Uterus (tissue), 4 donors: ENCODE results near the gene MED12. TPM values are rescaled to one million over a fixed set of nuclear protein-coding genes. Genes with fewer than 3 reads are reported as not detected.
"Not testable (repeated sequence)": the region's sequence is repeated elsewhere in the genome, so short reads cannot be mapped to it uniquely, and the experiment has no call there.

Experiments used
- DNase-seq, 2 donors: peaks; one replicate each; pipeline ENCODE4 v3.0.0-alpha.2; 2019 to 2020
- H3K27ac ChIP-seq, 2 donors: fragments of 200-600 bp; sonication (generic); 1 replicate in 1 of 2; 2 replicates in 1 of 2; pipeline ENCODE4 v1.5.1; 2016 to 2018
- H3K27me3 ChIP-seq, 2 donors: fragments of 200-600 bp; sonication (generic); one replicate each; pipeline ENCODE4 v1.5.1; 2018 to 2019; ENCODE audit warnings: control low read depth in 1 of 2
- H3K36me3 ChIP-seq, 2 donors: fragments of 200-600 bp; sonication (generic); one replicate each; pipeline ENCODE4 v1.5.1; 2019; ENCODE audit warnings: control low read depth in 1 of 2
- H3K4me1 ChIP-seq, 2 donors: fragments of 200-600 bp; sonication (generic); one replicate each; pipeline ENCODE4 v1.5.1; 2018 to 2019; ENCODE audit warnings: control low read depth in 1 of 2
- H3K4me3 ChIP-seq, 2 donors: fragments of 200-600 bp; sonication (generic); 1 replicate in 1 of 2; 2 replicates in 1 of 2; pipeline ENCODE4 v1.5.1; 2018 to 2019; ENCODE audit warnings: mild to moderate bottlenecking in 1 of 2
- H3K9me3 ChIP-seq, 2 donors: fragments of 200-600 bp; sonication (generic); one replicate each; pipeline ENCODE4 v1.5.1; 2019; ENCODE audit warnings: control low read depth in 1 of 2
- POLR2A ChIP-seq, 2 donors: fragments of 450-650 bp; IDR thresholded peaks; one replicate each; pipeline ENCODE4 v1.6.1; 2016; ENCODE audit warnings: antibody characterized with exemption in 2 of 2, mild to moderate bottlenecking in 1 of 2, moderate library complexity in 1 of 2
- intact Hi-C: fragments of 100-400 bp; cut with DNase I; formaldehyde crosslinking; loops from one replicate; pipeline ENCODE4 v1.15.1; 2023; ENCODE audit warnings: low total_unique reads
- total RNA-seq, 4 donors: library from RNA; depleted of rRNA in 3 of 4; stranded (reverse); fragments of >200 nt in 3 of 4; gene quantifications; one replicate each; pipeline versions ENCODE4 v1.1.0 to v1.2.4, GENCODE V29; 2014 to 2023
- TF ChIP-seq, protein P1 (sequence below), 4 experiments: fragments of 200-600 bp in 2 of 4; fragments of 450-650 bp in 2 of 4; sonication (generic) in 2 of 4; IDR thresholded peaks; one replicate each; pipeline ENCODE4 v1.5.1; 2016 to 2019; ENCODE audit warnings: antibody characterized with exemption in 4 of 4, mild to moderate bottlenecking in 2 of 4, moderate library complexity in 1 of 4
- donor health status: DM: yes; HTN: yes; CAD: no.

The MED12 gene
- total RNA-seq, 4 donors from 2014 or later = 11.2 to 91.5 (median 33.0) TPM

DNA sequence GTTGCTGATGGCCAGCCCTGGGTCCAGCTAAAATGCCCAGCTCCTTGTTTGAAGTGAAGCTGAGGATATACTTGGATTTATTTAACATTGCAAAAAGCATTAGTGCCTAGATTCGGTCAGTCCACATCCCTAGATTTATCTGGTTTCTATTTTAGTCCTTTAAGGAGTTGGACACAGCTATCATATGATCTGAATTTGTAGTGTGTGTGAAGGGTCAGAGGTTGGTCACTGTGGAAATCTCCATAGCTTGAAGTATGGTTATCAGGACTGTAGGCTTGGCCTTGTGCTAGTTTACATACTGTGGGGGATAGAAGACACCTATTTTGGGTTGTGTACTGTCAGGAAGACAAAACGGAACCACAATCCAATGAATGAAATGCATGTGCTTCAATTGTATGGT is 55.0 kb downstream of the MED12 start:
- H3K9me3 ChIP-seq = no peaks in the 10 kb centered on the region
- H3K27ac ChIP-seq = no peak overlapping the region
- H3K4me1 ChIP-seq = no peaks in the 10 kb centered on the region
- DNase-seq = no peak
- no peaks in the 10 kb centered on the region for H3K36me3 ChIP-seq
- no peak overlapping the region for H3K4me3 ChIP-seq
- H3K27me3 ChIP-seq = no peaks in the 10 kb centered on the region
- intact Hi-C loops = no loop called here
- TF ChIP-seq, protein P1, sequence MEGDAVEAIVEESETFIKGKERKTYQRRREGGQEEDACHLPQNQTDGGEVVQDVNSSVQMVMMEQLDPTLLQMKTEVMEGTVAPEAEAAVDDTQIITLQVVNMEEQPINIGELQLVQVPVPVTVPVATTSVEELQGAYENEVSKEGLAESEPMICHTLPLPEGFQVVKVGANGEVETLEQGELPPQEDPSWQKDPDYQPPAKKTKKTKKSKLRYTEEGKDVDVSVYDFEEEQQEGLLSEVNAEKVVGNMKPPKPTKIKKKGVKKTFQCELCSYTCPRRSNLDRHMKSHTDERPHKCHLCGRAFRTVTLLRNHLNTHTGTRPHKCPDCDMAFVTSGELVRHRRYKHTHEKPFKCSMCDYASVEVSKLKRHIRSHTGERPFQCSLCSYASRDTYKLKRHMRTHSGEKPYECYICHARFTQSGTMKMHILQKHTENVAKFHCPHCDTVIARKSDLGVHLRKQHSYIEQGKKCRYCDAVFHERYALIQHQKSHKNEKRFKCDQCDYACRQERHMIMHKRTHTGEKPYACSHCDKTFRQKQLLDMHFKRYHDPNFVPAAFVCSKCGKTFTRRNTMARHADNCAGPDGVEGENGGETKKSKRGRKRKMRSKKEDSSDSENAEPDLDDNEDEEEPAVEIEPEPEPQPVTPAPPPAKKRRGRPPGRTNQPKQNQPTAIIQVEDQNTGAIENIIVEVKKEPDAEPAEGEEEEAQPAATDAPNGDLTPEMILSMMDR (IDR thresholded peaks at IDR 0.05) = no peak
- no peak for TF ChIP-seq POLR2A (IDR thresholded peaks at IDR 0.05)

DNA sequence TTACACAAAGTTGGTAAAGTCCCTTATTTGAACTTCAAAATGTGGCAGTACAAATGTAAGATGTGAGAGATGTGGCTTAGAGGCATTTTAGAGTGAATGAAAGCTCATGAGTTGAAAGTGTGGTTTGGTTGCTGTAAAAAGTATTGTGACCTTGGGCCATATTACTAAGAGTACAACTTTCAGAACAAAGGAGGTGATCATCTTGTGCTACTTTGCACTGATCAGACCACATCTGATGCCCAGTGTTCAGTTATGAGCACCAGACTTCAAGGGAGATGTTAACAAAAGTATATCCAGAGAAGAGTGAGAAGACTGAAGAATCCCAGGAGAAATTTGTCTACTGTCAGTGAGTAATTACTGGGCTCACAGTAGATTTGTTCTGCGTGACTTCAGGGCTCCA is 56.4 kb downstream of the MED12 start:
- H3K36me3 ChIP-seq = no peaks in the 10 kb centered on the region
- no peak for TF ChIP-seq POLR2A (IDR thresholded peaks at IDR 0.05)
- TF ChIP-seq, protein P1 (IDR thresholded peaks at IDR 0.05) = no peak
- no peak overlapping the region for H3K4me3 ChIP-seq
- H3K9me3 ChIP-seq = no peaks in the 10 kb centered on the region
- intact Hi-C loops = no loop called here
- no peak overlapping the region for H3K27ac ChIP-seq
- H3K4me1 ChIP-seq = no peaks in the 10 kb centered on the region
- DNase-seq = no peak
- H3K27me3 ChIP-seq = no peaks in the 10 kb centered on the region

DNA sequence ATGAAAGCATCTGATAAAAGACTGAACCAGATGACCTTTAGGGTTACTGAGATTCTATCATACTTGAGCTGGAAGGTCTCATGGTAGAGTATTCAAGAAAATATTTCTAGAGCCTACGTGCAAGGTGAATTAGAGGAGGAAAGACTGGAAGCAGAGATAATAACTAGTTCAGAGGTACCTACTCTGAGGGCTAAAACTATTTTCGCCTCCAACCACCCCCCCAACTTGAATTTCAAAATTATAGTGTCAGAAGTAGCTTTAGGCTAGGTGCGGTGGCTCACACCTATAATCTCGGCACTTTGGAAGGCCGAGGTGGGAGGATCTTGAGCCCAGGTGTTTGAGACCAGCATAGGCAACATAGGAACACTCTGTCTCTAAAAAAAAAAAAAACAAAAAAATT is 57.1 kb downstream of the MED12 start:
- no peaks in the 10 kb centered on the region for H3K36me3 ChIP-seq
- H3K27me3 ChIP-seq = no peaks in the 10 kb centered on the region
- DNase-seq = no peak
- no peak overlapping the region for H3K27ac ChIP-seq
- H3K9me3 ChIP-seq = no peaks in the 10 kb centered on the region
- H3K4me1 ChIP-seq = no peaks in the 10 kb centered on the region
- TF ChIP-seq, protein P1 (IDR thresholded peaks at IDR 0.05) = no peak
- TF ChIP-seq POLR2A (IDR thresholded peaks at IDR 0.05) = no peak
- H3K4me3 ChIP-seq = no peak overlapping the region
- intact Hi-C loops = no loop called here

- H3K9me3 ChIP-seq = no peaks in the 10 kb centered on the region
- peak overlapping the region; percentile 6 to 45 for H3K27ac ChIP-seq
- no peaks in the 10 kb centered on the region for H3K27me3 ChIP-seq
- DNase-seq = no peak
- no peaks in the 10 kb centered on the region for H3K36me3 ChIP-seq
- intact Hi-C loops = no loop called here
- TF ChIP-seq, protein P1 (IDR thresholded peaks at IDR 0.05) = no peak
- TF ChIP-seq POLR2A (IDR thresholded peaks at IDR 0.05) = no peak
- H3K4me3 ChIP-seq = no peak overlapping the region
- no peaks in the 10 kb centered on the region for H3K4me1 ChIP-seq
Observed at GRCh38 chrX:71177327-71177726, 58.9 kb downstream of the MED12 start.

- intact Hi-C loops = no loop called here
- Histone ChIP-seq H3K4me1 (no peaks in the 10 kb centered on the region), H3K4me3 (no peak overlapping the region), H3K9me3 (no peaks in the 10 kb centered on the region), H3K36me3 (no peaks in the 10 kb centered on the region), H3K27me3 (no peaks in the 10 kb centered on the region), H3K27ac (peak overlapping the region in 1 of 2 donors; percentile 45)
- DNase-seq = peak; percentile 39 to 64
- TF ChIP-seq POLR2A (IDR thresholded peaks at IDR 0.05) = no peak
- TF ChIP-seq, protein P1 (IDR thresholded peaks at IDR 0.05) = peak; percentile 53 to 71 (median 66)
Observed at GRCh38 chrX:71178908-71179307, 60.5 kb downstream of the MED12 start.

DNA sequence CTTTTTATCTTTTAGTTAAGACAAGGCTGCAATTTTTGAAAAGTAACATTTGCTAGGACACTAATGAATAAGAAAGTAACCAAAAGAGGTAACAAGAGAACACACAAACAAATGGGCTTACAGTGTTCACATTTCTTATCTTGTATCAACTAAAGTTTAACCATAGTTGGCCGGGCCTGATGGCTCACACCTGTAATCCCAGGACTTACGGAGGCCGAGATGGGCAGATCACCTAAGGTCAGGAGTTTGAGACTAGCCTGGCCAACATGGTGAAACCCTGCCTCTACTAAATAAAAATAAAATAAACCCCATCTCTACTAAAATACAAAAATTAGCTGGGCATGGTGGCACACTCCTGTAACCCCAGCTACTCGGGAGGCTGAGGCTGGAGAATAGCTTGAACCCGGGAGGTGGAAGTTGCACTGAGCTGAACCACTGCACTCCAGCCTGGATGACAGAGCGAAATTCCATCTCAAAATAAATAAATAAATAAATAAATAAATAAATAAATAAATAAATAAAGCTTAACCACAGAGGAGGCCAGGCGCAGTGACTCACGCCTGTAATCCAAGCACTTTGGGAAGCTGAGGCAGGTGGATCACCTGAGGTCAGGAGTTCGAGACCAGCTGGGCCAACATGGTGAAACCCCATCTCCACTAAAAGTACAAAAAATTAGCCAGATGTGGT is 62.3 kb downstream of the MED12 start:
- H3K27me3 ChIP-seq, H3K4me1 ChIP-seq, H3K9me3 ChIP-seq, DNase-seq, H3K4me3 ChIP-seq, H3K36me3 ChIP-seq, intact Hi-C loops: not testable (repeated sequence)
- peak overlapping the region; percentile 77 to 80 for H3K27ac ChIP-seq
